GM23338 (cell line): ENCODE results near the gene IFT74. TPM values are rescaled to one million over a fixed set of nuclear protein-coding genes. Genes with fewer than 3 reads are reported as not detected.

ENCODE experiments used
- ATAC-seq: fragments of 200-7000 bp; cut with Tn5 transposase; 3 replicates; pipeline ENCODE4 v1.9.1; 2020
- DNase-seq: peaks from one replicate; pipeline ENCODE4 v3.0.0-alpha.2; 2015; ENCODE audit warnings: low spot score
- H2AFZ ChIP-seq: fragments of 200-600 bp; sonication (generic); 2 replicates; pipeline ENCODE4 v1.8.0; 2016; ENCODE audit warnings: antibody characterized with exemption, mild to moderate bottlenecking, moderate library complexity
- H3F3A ChIP-seq: fragments of 200-600 bp; sonication (generic); replicated peaks from 2 replicates; pipeline ENCODE4 v1.8.0; 2017; ENCODE audit warnings: antibody characterized with exemption, mixed run types, low read depth
- H3K27ac ChIP-seq: fragments of 200-600 bp; sonication (generic); 2 replicates; pipeline ENCODE4 v1.6.1; 2016; ENCODE audit warnings: low read depth
- H3K27me3 ChIP-seq: fragments of 200-600 bp; sonication (generic); 2 replicates; pipeline ENCODE4 v1.8.0; 2016; ENCODE audit warnings: mild to moderate bottlenecking, mixed run types, moderate library complexity; ENCODE audit not compliant: insufficient read depth
- H3K36me3 ChIP-seq: fragments of 200-600 bp; sonication (generic); 2 replicates; pipeline ENCODE4 v1.8.0; 2016; ENCODE audit warnings: mild to moderate bottlenecking; ENCODE audit not compliant: insufficient read depth
- H3K4me1 ChIP-seq: fragments of 200-600 bp; sonication (generic); 2 replicates; pipeline ENCODE4 v1.8.0; 2016; ENCODE audit warnings: mild to moderate bottlenecking, moderate library complexity; ENCODE audit not compliant: insufficient read depth
- H3K4me2 ChIP-seq: fragments of 200-600 bp; sonication (generic); 2 replicates; pipeline ENCODE4 v1.7.1; 2017; ENCODE audit warnings: mixed run types
- H3K4me3 ChIP-seq: fragments of 200-600 bp; sonication (generic); 2 replicates; pipeline ENCODE4 v1.6.1; 2016; ENCODE audit warnings: mixed run types
- H3K79me2 ChIP-seq: fragments of 200-600 bp; sonication (generic); replicated peaks from 2 replicates; pipeline ENCODE4 v1.8.0; 2017; ENCODE audit warnings: mild to moderate bottlenecking; ENCODE audit not compliant: insufficient read depth
- H3K9me2 ChIP-seq: fragments of 200-600 bp; sonication (generic); 2 replicates; pipeline ENCODE4 v1.8.0; 2017; ENCODE audit not compliant: insufficient read depth
- H4K20me1 ChIP-seq: fragments of 200-600 bp; sonication (generic); replicated peaks from 2 replicates; pipeline ENCODE4 v1.8.0; 2017; ENCODE audit warnings: mild to moderate bottlenecking; ENCODE audit not compliant: insufficient read depth
- H3K27ac Mint-ChIP-seq: 2 replicates; pipeline ENCODE4 v1.8.0; 2020; ENCODE audit warnings: inconsistent platforms, mild to moderate bottlenecking, moderate library complexity, mixed read lengths
- H3K27me3 Mint-ChIP-seq: 3 replicates; pipeline ENCODE4 v1.8.0; 2022; ENCODE audit warnings: low read depth, mild to moderate bottlenecking, moderate library complexity, mixed read lengths, inconsistent platforms; ENCODE audit not compliant: insufficient read depth, poor library complexity
- H3K36me3 Mint-ChIP-seq: 3 replicates; pipeline ENCODE4 v1.8.0; 2021; ENCODE audit warnings: low read depth, mild to moderate bottlenecking, inconsistent platforms, moderate library complexity, mixed read lengths
- H3K4me1 Mint-ChIP-seq: 3 replicates; pipeline ENCODE4 v1.8.0; 2020; ENCODE audit warnings: mild to moderate bottlenecking, inconsistent platforms, mixed read lengths
- H3K4me3 Mint-ChIP-seq: 3 replicates; pipeline ENCODE4 v1.8.0; 2021; ENCODE audit warnings: moderate library complexity, mild to moderate bottlenecking, inconsistent platforms, mixed read lengths
- H3K9me3 Mint-ChIP-seq: 3 replicates; pipeline ENCODE4 v1.8.0; 2020; ENCODE audit warnings: moderate library complexity, mild to moderate bottlenecking, inconsistent platforms, mixed read lengths
- CREB1 ChIP-seq: fragments of 250-450 bp; sonication (Bioruptor Pico); IDR thresholded peaks from 2 replicates; pipeline ENCODE4 v1.5.0; 2020; ENCODE audit warnings: low read depth, mild to moderate bottlenecking, moderate library complexity
- EZH2 ChIP-seq: fragments of 200-600 bp; sonication (generic); IDR thresholded peaks from one replicate; pipeline ENCODE4 v1.8.0; 2017; ENCODE audit warnings: antibody characterized with exemption, mild to moderate bottlenecking, low read depth; ENCODE audit not compliant: unreplicated experiment
- EZH2phosphoT487 ChIP-seq: fragments of 200-600 bp; sonication (generic); IDR thresholded peaks from one replicate; pipeline ENCODE4 v1.8.1; 2018; ENCODE audit warnings: antibody characterized with exemption; ENCODE audit not compliant: unreplicated experiment
- JUNB ChIP-seq: IDR thresholded peaks from one replicate; pipeline ENCODE4 v1.6.1; 2016; ENCODE audit warnings: antibody characterized with exemption; ENCODE audit not compliant: unreplicated experiment
- NANOG ChIP-seq: IDR thresholded peaks from 2 replicates; pipeline ENCODE4 v1.6.1; 2016; ENCODE audit warnings: antibody characterized with exemption, borderline replicate concordance
- POLR2AphosphoS5 ChIP-seq: IDR thresholded peaks from 2 replicates; pipeline ENCODE4 v1.6.1; 2016; ENCODE audit warnings: antibody characterized with exemption, low read depth
- STAT1 ChIP-seq: IDR thresholded peaks from one replicate; pipeline ENCODE4 v1.6.1; 2016; ENCODE audit warnings: antibody characterized with exemption; ENCODE audit not compliant: unreplicated experiment
- ZNF331 ChIP-seq: fragments of 250-450 bp; sonication (Bioruptor Pico); IDR thresholded peaks from 2 replicates; pipeline ENCODE4 v1.5.0; 2020; ENCODE audit warnings: low read depth, mild to moderate bottlenecking, moderate library complexity
- ZNF462 ChIP-seq: fragments of 250-450 bp; sonication (Bioruptor Pico); IDR thresholded peaks from 2 replicates; pipeline ENCODE4 v1.5.0; 2020; ENCODE audit warnings: mild to moderate bottlenecking, moderate library complexity
- polyA plus RNA-seq: library from polyadenylated mRNA; unstranded; fragments of >200 nt; fragmentation: Nextera tagmentation; extraction: Ambion mirVana; gene quantifications from 2 replicates; pipeline ENCODE4 v1.2.1, GENCODE V29; 2016
- total RNA-seq: library from RNA; depleted of rRNA; stranded (reverse); fragments of >200 nt; shearing (Covaris generic); gene quantifications from 2 replicates; pipeline ENCODE4 v1.2.3, GENCODE V29; 2014
- TF ChIP-seq, protein P1 (sequence below): IDR thresholded peaks from 2 replicates; pipeline ENCODE4 v1.6.1; 2016; ENCODE audit warnings: antibody characterized with exemption
- TF ChIP-seq, protein P2 (sequence below), 2 experiments: fragments of 200-600 bp in 1 of 2; sonication (generic) in 1 of 2; conservative IDR thresholded peaks; 2 replicates each; pipeline versions ENCODE4 v1.5.1 to v1.6.1; 2016 to 2017; ENCODE audit warnings: antibody characterized with exemption in 2 of 2, low read depth in 2 of 2, mild to moderate bottlenecking in 2 of 2, moderate library complexity in 1 of 2
- TF ChIP-seq, protein P3 (sequence below): IDR thresholded peaks from one replicate; pipeline ENCODE4 v1.6.1; 2018; ENCODE audit warnings: antibody characterized with exemption; ENCODE audit not compliant: unreplicated experiment

The IFT74 gene
- total and polyA plus RNA-seq, 2 experiments from 2014 or later = 14.6 to 30.0 TPM

- TF ChIP-seq CREB1 = no peak
- TF ChIP-seq JUNB = no peak
- TF ChIP-seq, protein P1, sequence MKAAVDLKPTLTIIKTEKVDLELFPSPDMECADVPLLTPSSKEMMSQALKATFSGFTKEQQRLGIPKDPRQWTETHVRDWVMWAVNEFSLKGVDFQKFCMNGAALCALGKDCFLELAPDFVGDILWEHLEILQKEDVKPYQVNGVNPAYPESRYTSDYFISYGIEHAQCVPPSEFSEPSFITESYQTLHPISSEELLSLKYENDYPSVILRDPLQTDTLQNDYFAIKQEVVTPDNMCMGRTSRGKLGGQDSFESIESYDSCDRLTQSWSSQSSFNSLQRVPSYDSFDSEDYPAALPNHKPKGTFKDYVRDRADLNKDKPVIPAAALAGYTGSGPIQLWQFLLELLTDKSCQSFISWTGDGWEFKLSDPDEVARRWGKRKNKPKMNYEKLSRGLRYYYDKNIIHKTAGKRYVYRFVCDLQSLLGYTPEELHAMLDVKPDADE = no peak
- TF ChIP-seq ZNF462 = no peak
These were observed 6.6 kb upstream of the IFT74 start (continued) for GRCh38 chr9:26949637-26950069.

- Histone ChIP-seq H3K27ac (no peak overlapping the region), H3K9me2 (no peaks in the 10 kb centered on the region), H3K36me3 (no peaks in the 10 kb centered on the region)
- TF ChIP-seq POLR2AphosphoS5 = no peak
- no peak for TF ChIP-seq NANOG
- no peak for TF ChIP-seq STAT1
- TF ChIP-seq EZH2phosphoT487 = no peak
- no peak for TF ChIP-seq JUNB
- TF ChIP-seq, protein P2, sequence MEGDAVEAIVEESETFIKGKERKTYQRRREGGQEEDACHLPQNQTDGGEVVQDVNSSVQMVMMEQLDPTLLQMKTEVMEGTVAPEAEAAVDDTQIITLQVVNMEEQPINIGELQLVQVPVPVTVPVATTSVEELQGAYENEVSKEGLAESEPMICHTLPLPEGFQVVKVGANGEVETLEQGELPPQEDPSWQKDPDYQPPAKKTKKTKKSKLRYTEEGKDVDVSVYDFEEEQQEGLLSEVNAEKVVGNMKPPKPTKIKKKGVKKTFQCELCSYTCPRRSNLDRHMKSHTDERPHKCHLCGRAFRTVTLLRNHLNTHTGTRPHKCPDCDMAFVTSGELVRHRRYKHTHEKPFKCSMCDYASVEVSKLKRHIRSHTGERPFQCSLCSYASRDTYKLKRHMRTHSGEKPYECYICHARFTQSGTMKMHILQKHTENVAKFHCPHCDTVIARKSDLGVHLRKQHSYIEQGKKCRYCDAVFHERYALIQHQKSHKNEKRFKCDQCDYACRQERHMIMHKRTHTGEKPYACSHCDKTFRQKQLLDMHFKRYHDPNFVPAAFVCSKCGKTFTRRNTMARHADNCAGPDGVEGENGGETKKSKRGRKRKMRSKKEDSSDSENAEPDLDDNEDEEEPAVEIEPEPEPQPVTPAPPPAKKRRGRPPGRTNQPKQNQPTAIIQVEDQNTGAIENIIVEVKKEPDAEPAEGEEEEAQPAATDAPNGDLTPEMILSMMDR (conservative IDR thresholded peaks at IDR 0.05; ENCODE audit: low read depth in 2 of 2) = no peak
- TF ChIP-seq, protein P1 = no peak
- no peak for TF ChIP-seq EZH2
- TF ChIP-seq ZNF331 (CRISPR knock-in tag) = no peak
- TF ChIP-seq, protein P3, sequence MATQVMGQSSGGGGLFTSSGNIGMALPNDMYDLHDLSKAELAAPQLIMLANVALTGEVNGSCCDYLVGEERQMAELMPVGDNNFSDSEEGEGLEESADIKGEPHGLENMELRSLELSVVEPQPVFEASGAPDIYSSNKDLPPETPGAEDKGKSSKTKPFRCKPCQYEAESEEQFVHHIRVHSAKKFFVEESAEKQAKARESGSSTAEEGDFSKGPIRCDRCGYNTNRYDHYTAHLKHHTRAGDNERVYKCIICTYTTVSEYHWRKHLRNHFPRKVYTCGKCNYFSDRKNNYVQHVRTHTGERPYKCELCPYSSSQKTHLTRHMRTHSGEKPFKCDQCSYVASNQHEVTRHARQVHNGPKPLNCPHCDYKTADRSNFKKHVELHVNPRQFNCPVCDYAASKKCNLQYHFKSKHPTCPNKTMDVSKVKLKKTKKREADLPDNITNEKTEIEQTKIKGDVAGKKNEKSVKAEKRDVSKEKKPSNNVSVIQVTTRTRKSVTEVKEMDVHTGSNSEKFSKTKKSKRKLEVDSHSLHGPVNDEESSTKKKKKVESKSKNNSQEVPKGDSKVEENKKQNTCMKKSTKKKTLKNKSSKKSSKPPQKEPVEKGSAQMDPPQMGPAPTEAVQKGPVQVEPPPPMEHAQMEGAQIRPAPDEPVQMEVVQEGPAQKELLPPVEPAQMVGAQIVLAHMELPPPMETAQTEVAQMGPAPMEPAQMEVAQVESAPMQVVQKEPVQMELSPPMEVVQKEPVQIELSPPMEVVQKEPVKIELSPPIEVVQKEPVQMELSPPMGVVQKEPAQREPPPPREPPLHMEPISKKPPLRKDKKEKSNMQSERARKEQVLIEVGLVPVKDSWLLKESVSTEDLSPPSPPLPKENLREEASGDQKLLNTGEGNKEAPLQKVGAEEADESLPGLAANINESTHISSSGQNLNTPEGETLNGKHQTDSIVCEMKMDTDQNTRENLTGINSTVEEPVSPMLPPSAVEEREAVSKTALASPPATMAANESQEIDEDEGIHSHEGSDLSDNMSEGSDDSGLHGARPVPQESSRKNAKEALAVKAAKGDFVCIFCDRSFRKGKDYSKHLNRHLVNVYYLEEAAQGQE = no peak
These were observed 5.7 kb upstream of the IFT74 start for GRCh38 chr9:26950521-26950920.

More at GRCh38 chr9:26950521-26950920, 5.7 kb upstream of the IFT74 start:
- Histone ChIP-seq H3K79me2 (peaks cover 14% of the 10 kb centered on the region), H3F3A (no peaks in the 10 kb centered on the region), H4K20me1 (0 out of 2 replicates have a peak, but pooled peaks cover 3% of the 10 kb centered on the region), H3K27me3 (no peaks in the 10 kb centered on the region), H3K4me2 (no peak overlapping the region), H3K4me1 (peaks cover 12% of the 10 kb centered on the region; the same call in 1 of the 2 replicates), H2AFZ (no peak overlapping the region), H3K4me3 (no peak overlapping the region)
- H3K4me3 Mint-ChIP-seq = no peak overlapping the region
- no peaks in the 10 kb centered on the region for H3K9me3 Mint-ChIP-seq
- ATAC-seq (no peak), DNase-seq (no peak)
- H3K4me1 Mint-ChIP-seq = peaks cover 11% of the 10 kb centered on the region
- H3K27me3 Mint-ChIP-seq = no peaks in the 10 kb centered on the region
- H3K27ac Mint-ChIP-seq = no peak overlapping the region
- no peaks in the 10 kb centered on the region; the same call in 2 of the 3 replicates for H3K36me3 Mint-ChIP-seq
